Panc1 (cell line): ENCODE measurements around the gene MAIP1. TPM values are rescaled to one million over a fixed set of nuclear protein-coding genes. Genes with fewer than 3 reads are reported as not detected.

Experiments
- ATAC-seq: fragments of 200-7000 bp; cut with Tn5 transposase; 2 replicates; pipeline ENCODE4 v1.9.1; 2020; ENCODE audit warnings: mild to moderate bottlenecking, moderate library complexity
- BruUV-seq: library from RNA; stranded (reverse); fragments of 400-500 nt; replicated peaks from 2 replicates; lab custom pipeline; 2021; lab: Mats Ljungman, UMichigan
- CTCF ChIA-PET: fragments of 300-600 bp; sonication (Branson Sonifier 250); formaldehyde crosslinking; loops from one replicate; lab custom pipeline; 2022; ENCODE audit warnings: antibody characterized with exemption; lab: Charles Lee
- POLR2A ChIA-PET: fragments of 300-600 bp; sonication (Branson Sonifier 250); formaldehyde crosslinking; loops from one replicate; lab custom pipeline; 2022; ENCODE audit warnings: antibody characterized with exemption; lab: Charles Lee
- DNase-seq: peaks from one replicate; pipeline ENCODE4 v3.0.0-alpha.2; 2010; ENCODE audit warnings: low read depth, low spot score
- H3K27ac ChIP-seq: 2 replicates; pipeline ENCODE4 v1.5.1; 2011; ENCODE audit warnings: mild to moderate bottlenecking, low read length, inconsistent platforms
- H3K27me3 ChIP-seq: fragments of 200-500 bp; sonication (Bioruptor generic); 2 replicates; pipeline ENCODE4 v1.6.0; 2014; ENCODE audit warnings: low read length, inconsistent platforms; ENCODE audit not compliant: control insufficient read depth, insufficient read depth
- H3K36me3 ChIP-seq: fragments of 200-500 bp; sonication (Bioruptor generic); 2 replicates; pipeline ENCODE4 v1.5.1; 2014; ENCODE audit warnings: inconsistent platforms, mild to moderate bottlenecking, low read length, moderate library complexity; ENCODE audit not compliant: control insufficient read depth, insufficient read depth
- H3K4me1 ChIP-seq: 2 replicates; pipeline ENCODE4 v1.5.1; 2011; ENCODE audit warnings: inconsistent platforms, mild to moderate bottlenecking, low read length, moderate library complexity; ENCODE audit not compliant: control insufficient read depth, insufficient read depth
- H3K4me3 ChIP-seq, 2 experiments: 2 replicates each; pipeline ENCODE4 v1.5.1; 2011 to 2012; ENCODE audit warnings: low read depth in 2 of 2, low read length in 2 of 2, mild to moderate bottlenecking in 2 of 2, inconsistent platforms in 1 of 2, moderate library complexity in 1 of 2
- H3K9me3 ChIP-seq: fragments of 200-500 bp; sonication (Bioruptor generic); 2 replicates; pipeline ENCODE4 v1.5.1; 2014; ENCODE audit warnings: low read depth, mild to moderate bottlenecking, inconsistent platforms, low read length, moderate library complexity; ENCODE audit not compliant: control insufficient read depth, insufficient read depth
- POLR2AphosphoS5 ChIP-seq: IDR thresholded peaks from 2 replicates; pipeline ENCODE4 v1.6.1; 2012; ENCODE audit warnings: mild to moderate bottlenecking, low read depth, low read length, moderate library complexity
- SIN3A ChIP-seq: IDR thresholded peaks from 2 replicates; pipeline ENCODE4 v1.6.1; 2012; ENCODE audit warnings: low read depth, mild to moderate bottlenecking, low read length, moderate library complexity, borderline replicate concordance; ENCODE audit not compliant: insufficient read depth
- TCF7L2 ChIP-seq: IDR thresholded peaks from 2 replicates; pipeline ENCODE4 v1.6.1; 2011; ENCODE audit warnings: mild to moderate bottlenecking, low read depth, low read length, inconsistent platforms
- in situ Hi-C: cut with HindIII; loops from 2 replicates; pipeline ENCODE4 v1.10.0; 2016; ENCODE audit warnings: low sequenced_read_pairs, low pct_unique_long_range_greater_than_20kb
- intact Hi-C: fragments of 100-400 bp; cut with micrococcal nuclease; formaldehyde crosslinking; loops from one replicate; pipeline ENCODE4 v1.10.0; 2022; ENCODE audit not compliant: unreplicated experiment
- total RNA-seq: library from RNA; stranded (reverse); gene quantifications from one replicate; pipeline ENCODE4 v1.2.1, GENCODE V29; 2021; ENCODE audit not compliant: unreplicated experiment
- TF ChIP-seq, protein P1 (sequence below), 2 experiments: IDR thresholded peaks; 2 replicates each; pipeline ENCODE4 v1.6.1; 2011 to 2012; ENCODE audit warnings: low read depth in 2 of 2, control low read depth in 1 of 2, low read length in 1 of 2, mild to moderate bottlenecking in 1 of 2, moderate library complexity in 1 of 2; ENCODE audit not compliant: insufficient read depth in 1 of 2
- TF ChIP-seq, protein P2 (sequence below): fragments of 450-650 bp; IDR thresholded peaks from 2 replicates; pipeline ENCODE4 v1.5.1; 2017; ENCODE audit warnings: mild to moderate bottlenecking

The MAIP1 gene
- total RNA-seq, 1 experiment from 2014 or later = 20.9 TPM

DNA sequence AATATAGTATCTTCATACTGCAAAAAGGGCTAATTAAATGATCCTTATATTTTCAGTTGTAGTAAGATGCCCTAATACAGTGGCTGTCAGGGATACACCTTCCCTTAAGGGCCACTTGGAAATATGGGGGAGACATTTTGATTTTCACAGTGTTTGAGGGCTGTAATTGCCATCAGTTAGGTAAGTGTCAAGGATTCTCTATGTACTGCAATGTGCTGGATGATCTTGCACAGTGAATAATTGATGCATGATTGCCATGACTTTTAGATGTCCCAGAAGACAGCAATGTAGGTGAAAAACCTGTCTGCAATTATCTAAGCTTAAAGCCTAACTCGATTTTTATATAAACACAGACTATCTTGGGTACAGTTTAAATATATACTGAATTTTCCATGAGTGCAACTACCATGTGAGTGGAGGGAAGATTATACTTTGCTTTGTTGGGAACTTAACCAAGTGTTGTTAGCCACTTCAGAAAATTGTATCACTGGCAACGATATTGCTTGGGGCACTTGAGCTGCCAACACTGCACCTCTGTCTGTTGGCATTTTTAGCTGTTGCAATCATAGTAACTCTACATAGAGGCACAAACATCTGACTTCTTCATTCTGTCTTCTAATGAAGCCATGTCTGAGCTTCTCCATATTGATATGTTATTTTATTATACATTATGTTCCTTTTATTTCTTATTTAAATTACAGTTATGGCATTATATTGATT is 45.2 kb downstream of the MAIP1 start:
- ChIA-PET CTCF (no interaction called here), POLR2A (no interaction called here)
- ATAC-seq (no peak), DNase-seq (no peak)
- Histone ChIP-seq H3K9me3 (peaks cover 4% of the 10 kb centered on the region; the same call in 1 of the 2 replicates), H3K27ac (no peak overlapping the region), H3K27me3 (no peaks in the 10 kb centered on the region), H3K4me1 (no peaks in the 10 kb centered on the region), H3K36me3 (no peaks in the 10 kb centered on the region), H3K4me3 (no peak overlapping the region)
- in situ Hi-C loops (no loop called here), intact Hi-C loops (no loop called here)
- TF ChIP-seq, protein P1, sequence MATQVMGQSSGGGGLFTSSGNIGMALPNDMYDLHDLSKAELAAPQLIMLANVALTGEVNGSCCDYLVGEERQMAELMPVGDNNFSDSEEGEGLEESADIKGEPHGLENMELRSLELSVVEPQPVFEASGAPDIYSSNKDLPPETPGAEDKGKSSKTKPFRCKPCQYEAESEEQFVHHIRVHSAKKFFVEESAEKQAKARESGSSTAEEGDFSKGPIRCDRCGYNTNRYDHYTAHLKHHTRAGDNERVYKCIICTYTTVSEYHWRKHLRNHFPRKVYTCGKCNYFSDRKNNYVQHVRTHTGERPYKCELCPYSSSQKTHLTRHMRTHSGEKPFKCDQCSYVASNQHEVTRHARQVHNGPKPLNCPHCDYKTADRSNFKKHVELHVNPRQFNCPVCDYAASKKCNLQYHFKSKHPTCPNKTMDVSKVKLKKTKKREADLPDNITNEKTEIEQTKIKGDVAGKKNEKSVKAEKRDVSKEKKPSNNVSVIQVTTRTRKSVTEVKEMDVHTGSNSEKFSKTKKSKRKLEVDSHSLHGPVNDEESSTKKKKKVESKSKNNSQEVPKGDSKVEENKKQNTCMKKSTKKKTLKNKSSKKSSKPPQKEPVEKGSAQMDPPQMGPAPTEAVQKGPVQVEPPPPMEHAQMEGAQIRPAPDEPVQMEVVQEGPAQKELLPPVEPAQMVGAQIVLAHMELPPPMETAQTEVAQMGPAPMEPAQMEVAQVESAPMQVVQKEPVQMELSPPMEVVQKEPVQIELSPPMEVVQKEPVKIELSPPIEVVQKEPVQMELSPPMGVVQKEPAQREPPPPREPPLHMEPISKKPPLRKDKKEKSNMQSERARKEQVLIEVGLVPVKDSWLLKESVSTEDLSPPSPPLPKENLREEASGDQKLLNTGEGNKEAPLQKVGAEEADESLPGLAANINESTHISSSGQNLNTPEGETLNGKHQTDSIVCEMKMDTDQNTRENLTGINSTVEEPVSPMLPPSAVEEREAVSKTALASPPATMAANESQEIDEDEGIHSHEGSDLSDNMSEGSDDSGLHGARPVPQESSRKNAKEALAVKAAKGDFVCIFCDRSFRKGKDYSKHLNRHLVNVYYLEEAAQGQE (IDR thresholded peaks at IDR 0.05; ENCODE audit: insufficient read depth in 1 of 2, low read depth in 2 of 2, low read length in 1 of 2) = no peak
- TF ChIP-seq, protein P2, sequence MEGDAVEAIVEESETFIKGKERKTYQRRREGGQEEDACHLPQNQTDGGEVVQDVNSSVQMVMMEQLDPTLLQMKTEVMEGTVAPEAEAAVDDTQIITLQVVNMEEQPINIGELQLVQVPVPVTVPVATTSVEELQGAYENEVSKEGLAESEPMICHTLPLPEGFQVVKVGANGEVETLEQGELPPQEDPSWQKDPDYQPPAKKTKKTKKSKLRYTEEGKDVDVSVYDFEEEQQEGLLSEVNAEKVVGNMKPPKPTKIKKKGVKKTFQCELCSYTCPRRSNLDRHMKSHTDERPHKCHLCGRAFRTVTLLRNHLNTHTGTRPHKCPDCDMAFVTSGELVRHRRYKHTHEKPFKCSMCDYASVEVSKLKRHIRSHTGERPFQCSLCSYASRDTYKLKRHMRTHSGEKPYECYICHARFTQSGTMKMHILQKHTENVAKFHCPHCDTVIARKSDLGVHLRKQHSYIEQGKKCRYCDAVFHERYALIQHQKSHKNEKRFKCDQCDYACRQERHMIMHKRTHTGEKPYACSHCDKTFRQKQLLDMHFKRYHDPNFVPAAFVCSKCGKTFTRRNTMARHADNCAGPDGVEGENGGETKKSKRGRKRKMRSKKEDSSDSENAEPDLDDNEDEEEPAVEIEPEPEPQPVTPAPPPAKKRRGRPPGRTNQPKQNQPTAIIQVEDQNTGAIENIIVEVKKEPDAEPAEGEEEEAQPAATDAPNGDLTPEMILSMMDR = no peak
- no peak for TF ChIP-seq TCF7L2
- no peak for TF ChIP-seq SIN3A
- TF ChIP-seq POLR2AphosphoS5 = no peak
- no TSS peak for BruUV-seq

DNA sequence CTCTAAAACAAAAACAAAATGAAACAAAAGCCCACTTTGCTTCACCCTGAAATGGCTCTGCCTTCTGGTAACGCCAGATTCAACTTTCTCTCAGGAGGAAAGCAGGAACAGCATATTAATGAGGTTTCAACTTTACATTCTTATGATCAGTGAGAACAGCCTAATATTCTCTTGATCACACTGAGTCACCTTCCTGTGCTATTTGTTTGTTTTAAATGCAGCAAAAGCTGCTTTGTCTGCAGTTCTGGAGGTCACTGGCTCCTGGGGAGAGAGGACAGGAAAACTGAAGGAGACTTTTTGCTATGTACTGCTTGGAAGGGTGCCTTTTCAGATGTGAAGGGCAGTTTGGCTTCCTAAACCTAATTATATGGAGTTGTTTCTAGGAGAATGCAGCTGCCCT is 48.1 kb downstream of the MAIP1 start:
- H3K4me1 ChIP-seq = no peaks in the 10 kb centered on the region
- H3K36me3 ChIP-seq = no peaks in the 10 kb centered on the region
- CTCF ChIA-PET = no interaction called here
- peaks cover 9% of the 10 kb centered on the region; the same call in 1 of the 2 replicates for H3K9me3 ChIP-seq
- no TSS peak for BruUV-seq
- in situ Hi-C loops (no loop called here), intact Hi-C loops (no loop called here)
- DNase-seq (no peak), ATAC-seq (no peak)
- POLR2A ChIA-PET = no interaction called here
- no peak overlapping the region for H3K27ac ChIP-seq
- no peak for TF ChIP-seq SIN3A
- no peak for TF ChIP-seq POLR2AphosphoS5
- TF ChIP-seq, protein P1 (IDR thresholded peaks at IDR 0.05; ENCODE audit: insufficient read depth in 1 of 2, low read depth in 2 of 2, low read length in 1 of 2) = no peak
- TF ChIP-seq, protein P2 = no peak
- TF ChIP-seq TCF7L2 = no peak
- no peak overlapping the region for H3K4me3 ChIP-seq
- H3K27me3 ChIP-seq = no peaks in the 10 kb centered on the region
